Ovary (tissue), 3 donors: ENCODE results near the gene CLIC5.

Experiments used
- CTCF ChIP-seq, 3 donors: fragments of 450-650 bp in 2 of 3; fragments of 200-600 bp in 1 of 3; IDR thresholded peaks; one replicate each; pipeline versions ENCODE4 v1.5.1 to v1.8.0; 2016 to 2022; ENCODE audit warnings: antibody characterized with exemption in 3 of 3, mild to moderate bottlenecking in 1 of 3
- EP300 ChIP-seq: sonication (generic); formaldehyde crosslinking; IDR thresholded peaks from one replicate; pipeline ENCODE4 v1.6.1; 2017; ENCODE audit warnings: antibody characterized with exemption
- donor health status: DM: no; HTN: no; CAD: no.

- TF ChIP-seq CTCF (IDR thresholded peaks at IDR 0.05) (no peak), EP300 (no peak)
These were observed 60.1 kb downstream of the CLIC5 start for GRCh38 chr6:45955597-45955996.
